CD4-positive, alpha-beta T cell treated with Interleukin-10 for 1 hour (primary cell): ENCODE measurements around the gene ATP5PO.
"Not testable (repeated sequence)": the region's sequence is repeated elsewhere in the genome, so short reads cannot be mapped to it uniquely, and the experiment has no call there.

Source experiments
- DNase-seq: peaks from one replicate; pipeline ENCODE4 v3.0.0-alpha.2; 2020

The ATP5PO gene

DNA sequence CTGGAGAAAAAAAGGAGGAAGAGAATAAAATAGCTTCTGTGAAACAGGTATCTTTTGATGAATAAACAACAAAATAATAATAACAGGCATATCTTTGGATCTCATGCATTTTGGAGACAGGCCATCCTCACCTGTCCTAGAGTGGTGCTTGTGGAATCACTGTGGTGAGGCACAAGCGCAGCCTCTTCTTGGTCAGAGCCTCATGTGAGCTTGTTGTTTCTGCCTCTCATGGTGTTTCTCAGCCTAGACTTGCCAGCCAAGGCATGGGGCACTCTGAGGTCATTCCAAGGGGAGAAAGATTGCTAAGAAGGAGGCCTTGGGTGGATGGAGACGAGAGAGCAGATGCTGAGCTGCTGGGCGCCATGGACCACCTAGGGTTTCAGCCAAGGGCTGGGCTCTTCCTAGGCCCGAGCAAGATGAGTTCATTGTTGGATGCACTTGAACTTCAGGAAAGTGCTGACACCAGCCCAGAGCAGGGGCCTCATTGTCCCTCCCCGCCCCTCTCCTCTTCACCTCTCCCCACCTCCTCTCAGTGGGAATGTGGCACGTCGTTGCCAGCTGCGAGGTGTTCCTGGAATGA, 49.5 kb downstream of the ATP5PO start:
- DNase-seq: no peak

DNA sequence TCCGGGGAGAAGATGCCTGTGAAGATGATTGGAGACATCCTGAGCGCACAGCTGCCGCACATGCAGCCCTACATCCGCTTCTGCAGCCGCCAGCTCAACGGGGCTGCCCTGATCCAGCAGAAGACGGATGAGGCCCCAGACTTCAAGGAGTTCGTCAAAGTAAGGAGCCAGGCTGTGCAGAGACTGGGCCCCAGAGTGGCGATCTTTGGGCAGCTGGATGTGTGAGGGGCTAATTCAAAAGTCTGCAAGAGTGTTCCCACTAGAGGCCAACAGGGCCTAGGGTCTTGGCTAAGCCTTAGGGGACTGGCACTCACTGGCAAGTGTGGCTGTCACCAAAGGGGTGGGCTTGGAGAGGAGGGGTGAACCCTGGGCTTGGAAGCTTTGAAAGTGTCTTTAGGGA, 50.4 kb downstream of the ATP5PO start:
- no peak for DNase-seq

DNA sequence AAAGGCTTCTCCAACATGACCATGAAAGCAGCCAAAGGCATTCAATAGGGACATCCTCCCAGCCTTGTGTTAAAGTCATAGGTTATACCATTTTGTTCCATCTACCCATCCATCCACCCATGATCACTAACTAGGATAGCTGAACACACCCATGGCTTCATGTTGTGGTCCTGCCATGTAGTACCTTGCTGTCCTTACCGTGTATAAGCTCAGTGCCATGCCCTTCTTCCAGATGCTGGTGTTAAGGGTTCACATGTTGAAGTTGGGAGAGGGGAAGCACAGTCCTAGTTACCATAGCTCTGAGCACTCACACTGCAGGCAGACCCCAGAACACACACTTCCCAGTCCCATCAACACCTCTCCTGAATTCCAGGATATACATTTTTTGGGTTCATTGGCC, 51.5 kb downstream of the ATP5PO start:
- DNase-seq: no peak

GRCh38 chr21:33863191-33863590, 52.4 kb downstream of the ATP5PO start:
- DNase-seq: not testable (repeated sequence)

DNA sequence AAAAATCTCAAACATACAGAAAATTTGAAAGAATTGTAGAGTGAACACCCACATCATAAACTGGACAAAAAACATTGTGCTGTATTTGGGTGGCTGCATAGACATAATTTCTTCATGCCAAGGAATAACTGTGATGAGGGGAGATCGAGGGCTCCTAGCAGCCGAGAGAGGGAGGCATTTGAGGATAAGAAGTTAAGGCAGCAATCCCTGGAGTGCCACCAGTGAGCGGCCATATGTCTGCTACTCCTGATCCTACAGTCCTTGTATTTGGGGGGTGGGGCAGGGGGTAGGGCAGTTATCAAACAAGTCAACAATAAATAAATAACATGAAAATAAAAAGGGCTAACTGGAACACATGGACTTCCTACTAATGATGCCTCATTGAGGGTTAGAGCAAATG, 54.5 kb downstream of the ATP5PO start:
- no peak for DNase-seq

- DNase-seq: no peak
These were observed 55.2 kb downstream of the ATP5PO start for GRCh38 chr21:33860332-33860879.

DNA sequence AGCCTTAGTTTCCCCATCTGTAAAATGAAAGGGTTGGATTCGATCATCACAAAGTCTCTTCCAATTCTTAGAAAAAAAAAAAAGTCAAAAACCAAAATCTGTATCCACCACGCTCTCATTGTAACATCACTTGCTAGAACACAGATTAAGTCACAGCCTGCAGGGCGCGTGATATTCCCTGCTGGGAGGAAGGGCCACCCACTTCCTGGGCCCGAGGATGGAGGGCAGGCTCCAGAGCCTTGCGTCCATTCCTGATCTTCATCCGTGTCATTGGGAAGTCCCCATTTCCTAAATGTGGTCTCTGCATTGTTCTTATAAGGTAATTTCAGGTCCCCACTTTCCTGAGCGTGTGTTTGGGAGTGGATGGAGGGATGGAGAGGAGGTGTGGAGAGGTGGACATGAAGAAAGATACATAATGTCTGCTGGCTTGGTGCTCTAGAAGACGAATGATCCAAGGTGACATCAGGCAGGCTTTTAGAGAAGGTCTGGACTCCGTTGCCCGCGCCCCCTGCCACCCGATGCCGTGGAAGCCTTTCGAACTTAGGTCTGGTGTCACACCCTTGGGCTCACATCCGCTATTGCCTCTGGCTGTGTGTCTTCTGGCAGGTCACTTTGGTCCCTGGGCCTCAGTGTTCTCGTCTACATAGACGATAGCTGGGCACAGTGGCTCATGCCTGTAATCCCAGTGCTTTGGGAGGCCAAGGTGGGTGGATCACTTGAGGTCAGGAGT, 56.1 kb downstream of the ATP5PO start:
- no peak for DNase-seq

DNA sequence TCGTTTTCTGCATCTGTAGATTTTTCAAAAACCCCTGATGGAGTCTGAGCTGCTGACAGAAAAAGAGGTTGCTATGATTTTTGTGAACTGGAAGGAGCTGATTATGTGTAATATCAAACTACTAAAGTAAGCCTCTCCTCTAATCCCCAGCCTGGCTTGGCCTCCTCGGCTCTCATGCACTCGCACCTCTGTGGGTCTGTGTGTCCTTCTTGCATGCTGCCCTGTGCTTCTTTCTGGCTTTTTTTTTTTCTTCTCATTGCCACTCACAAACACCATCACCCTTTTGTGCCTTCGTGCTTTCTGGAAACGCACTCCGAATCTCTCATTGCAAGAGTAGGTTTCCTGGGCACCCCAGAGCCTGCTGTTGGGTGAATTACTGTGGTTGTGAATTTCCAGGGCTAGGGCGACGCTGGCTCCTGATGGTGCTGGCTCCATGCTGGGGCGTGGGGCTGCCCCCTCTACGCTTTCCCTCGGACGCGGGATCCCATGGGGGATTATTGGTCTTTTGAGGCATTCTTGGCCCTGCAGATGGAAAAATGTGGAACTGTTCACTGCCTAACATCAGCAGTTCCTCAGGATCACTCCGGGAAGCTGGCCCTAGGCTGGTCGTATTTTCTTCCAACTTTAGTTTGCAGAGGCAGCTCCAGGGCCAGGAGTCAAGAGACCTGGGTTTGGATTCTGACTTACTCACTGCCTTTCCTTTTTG, 56.8 kb downstream of the ATP5PO start:
- DNase-seq: no peak

- no peak for DNase-seq
These were observed 57.5 kb downstream of the ATP5PO start for GRCh38 chr21:33857846-33858666.

GRCh38 chr21:33856893-33857527, 58.6 kb downstream of the ATP5PO start:
- no peak for DNase-seq

- no peak for DNase-seq
These were observed 60.4 kb downstream of the ATP5PO start for GRCh38 chr21:33855190-33855589.

GRCh38 chr21:33854604-33855003, 61.0 kb downstream of the ATP5PO start:
- no peak for DNase-seq
